GM21526 (cell line): Measurements from ENCODE around the gene PTPRN2.
"Not testable (repeated sequence)": the region's sequence is repeated elsewhere in the genome, so short reads cannot be mapped to it uniquely, and the experiment has no call there.

Experiments used
- ATAC-seq: cut with Tn5 transposase; IDR thresholded peaks from one replicate; pipeline ENCODE4 v1.9.1; 2021; ENCODE audit warnings: moderate library complexity; ENCODE audit not compliant: unreplicated experiment, low FRiP score

The PTPRN2 gene

DNA sequence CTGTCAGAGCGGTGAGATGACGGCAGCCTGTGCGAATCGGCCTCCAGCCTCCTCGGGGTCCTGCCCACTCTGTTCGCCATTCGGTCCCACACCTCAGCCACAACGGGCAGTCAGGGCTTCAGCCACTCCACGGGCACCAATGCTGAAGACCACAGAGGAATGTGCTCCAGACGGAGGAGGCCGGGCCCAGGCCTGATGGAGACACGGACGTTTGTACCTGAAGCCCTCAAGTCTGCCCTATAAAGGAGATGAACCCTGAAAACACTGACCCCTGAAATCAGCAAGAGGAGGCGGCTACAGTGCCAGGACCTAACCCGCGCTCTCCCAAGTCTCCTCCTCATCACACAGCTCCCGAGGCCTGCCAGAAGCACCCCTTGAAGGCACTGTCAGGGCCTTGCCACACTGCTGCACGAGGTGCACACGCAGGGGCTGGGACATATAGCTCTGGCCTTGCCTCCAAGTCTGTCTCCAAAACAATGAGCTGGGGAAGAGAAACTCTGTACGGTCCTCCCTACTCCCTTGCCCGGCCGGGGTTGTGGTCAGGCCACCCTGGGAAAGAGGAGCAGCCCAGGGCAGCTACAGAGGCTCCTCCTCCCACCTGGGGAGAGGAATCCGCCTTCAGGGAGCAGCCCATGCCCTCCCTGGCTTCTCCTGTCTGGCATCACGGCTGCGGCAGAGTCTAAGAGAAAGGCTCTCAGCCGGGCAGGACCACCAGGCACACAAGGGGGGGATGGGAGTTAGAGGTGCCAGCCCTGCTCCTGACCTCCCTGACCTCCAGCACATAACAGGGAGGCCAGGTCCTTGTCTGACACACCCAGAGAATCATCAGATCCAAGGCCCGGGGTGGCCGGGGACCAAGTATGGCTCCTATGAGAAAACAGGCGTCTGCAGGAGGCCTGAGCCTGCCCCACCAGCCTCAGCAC lies 310.1 kb downstream of the PTPRN2 start:
- no peak for ATAC-seq

DNA sequence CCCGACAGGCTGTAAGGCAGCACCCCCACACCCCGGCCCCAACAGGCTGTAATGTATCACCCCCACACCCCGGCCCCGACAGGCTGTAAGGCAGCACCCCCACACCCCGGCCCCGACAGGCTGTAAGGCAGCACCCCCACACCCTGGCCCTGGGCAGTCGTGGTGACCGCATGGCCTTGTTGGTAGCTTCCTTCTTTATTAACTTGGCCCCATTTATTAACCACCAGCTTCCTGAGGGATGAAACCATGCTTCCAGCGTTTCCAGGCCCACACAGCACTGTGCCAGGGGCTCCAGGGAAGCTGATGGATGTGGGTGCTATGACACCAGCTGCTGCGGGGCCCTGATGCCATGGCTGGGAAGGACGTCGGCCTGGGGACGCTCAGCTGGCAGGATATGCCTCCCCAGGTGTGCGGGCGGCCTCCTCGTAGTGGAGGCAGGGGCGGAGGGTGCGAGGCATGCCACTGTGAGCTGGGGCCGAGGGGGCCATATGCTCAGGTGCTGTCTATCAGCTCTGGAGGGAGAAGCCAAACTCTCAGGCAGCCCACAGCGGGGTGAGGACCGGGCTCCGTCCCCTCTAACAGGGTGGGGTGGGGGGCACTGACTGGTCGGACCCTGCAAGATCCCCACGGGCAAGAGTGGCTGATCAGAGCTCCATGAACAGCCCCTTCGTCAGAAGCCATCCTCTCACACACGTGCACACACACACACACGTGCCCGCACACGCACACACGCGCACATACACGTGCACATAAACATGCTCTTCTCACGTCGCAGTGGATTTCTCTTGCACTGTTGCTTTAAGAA lies 311.0 kb downstream of the PTPRN2 start:
- ATAC-seq, result no peak

- ATAC-seq, result no peak
Measured at GRCh38 chr7:158275711-158276413, 311.8 kb downstream of the PTPRN2 start.

DNA sequence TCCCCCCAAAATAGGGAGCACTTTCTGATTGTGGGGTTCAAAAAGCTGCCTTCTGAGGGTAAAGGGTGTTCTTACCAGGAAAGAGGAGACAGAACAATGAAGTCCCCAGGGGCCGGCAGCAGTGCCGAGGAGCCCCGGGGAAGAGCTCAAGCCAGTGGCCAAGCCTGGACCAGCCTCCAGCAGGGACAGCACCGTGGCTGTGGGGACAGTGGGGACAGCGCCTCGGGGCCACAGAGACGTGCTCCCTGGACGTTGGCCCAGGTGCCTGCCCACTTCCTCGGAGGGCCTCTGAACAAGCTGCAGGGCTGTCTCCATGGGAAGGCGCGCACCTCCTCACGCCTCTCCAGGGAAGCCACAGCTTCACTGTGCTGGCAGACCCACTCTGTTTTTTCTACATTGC lies 312.6 kb downstream of the PTPRN2 start:
- ATAC-seq, result no peak

DNA sequence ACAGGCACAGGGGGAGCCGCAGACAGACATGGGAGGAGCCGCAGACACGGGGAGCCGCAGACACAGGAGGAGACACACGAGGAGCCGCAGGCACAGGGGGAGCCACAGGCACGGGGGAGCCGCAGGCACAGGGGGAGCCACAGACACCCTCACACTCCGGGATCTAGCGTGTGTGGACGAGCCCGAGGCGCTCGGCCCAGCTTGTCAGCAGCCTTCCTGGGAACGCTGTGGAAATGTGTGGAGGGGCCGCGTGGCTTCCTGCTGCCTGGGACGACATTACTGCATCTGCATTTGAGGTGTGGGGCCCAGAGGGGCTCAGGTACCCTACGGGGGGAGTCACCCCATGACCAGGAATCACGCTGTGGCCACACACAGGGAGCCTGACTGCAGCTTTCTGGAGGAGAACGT lies 313.2 kb downstream of the PTPRN2 start:
- ATAC-seq, result no peak

DNA sequence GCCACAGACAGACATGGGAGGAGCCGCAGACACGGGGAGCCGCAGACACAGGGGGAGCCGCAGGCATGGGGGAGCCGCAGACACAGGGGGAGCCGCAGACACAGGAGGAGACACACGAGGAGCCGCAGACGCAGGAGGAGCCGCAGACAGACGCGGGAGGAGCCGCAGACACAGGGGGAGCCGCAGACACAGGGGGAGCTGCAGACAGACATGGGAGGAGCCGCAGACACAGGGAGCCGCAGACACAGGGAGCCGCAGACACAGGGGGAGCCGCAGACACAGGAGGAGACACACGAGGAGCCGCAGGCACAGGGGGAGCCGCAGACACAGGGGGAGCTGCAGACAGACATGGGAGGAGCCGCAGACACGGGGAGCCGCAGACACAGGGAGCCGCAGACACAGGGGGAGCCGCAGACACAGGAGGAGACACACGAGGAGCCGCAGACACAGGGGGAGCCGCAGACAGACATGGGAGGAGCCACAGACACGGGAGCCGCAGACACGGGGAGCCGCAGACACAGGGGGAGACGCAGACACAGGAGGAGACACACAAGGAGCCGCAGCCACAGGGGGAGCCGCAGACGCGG lies 313.8 kb downstream of the PTPRN2 start:
- not testable (repeated sequence) for ATAC-seq

DNA sequence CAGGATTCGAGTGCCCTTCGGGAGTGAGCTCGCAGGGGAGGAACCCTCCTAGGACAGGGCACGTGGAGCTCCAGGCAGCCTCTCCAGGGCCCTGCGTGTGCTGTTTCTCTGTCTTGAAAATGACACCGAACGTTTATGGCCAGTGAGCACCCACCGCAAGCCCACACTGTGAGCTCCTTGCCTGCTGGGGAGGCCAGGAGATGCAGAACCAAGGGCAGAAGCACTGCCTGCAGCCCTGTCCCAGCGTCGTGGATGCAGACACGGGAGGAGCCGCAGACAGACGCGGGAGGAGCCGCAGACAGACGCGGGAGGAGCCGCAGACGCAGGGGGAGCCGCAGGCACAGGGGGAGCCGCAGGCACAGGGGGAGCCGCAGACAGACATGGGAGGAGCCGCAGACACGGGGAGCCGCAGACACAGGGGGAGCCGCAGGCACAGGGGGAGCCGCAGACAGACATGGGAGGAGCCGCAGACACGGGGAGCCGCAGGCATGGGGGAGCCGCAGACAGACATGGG lies 314.4 kb downstream of the PTPRN2 start:
- no peak for ATAC-seq

- no peak for ATAC-seq
Measured at GRCh38 chr7:158272509-158273137, 315.0 kb downstream of the PTPRN2 start.

- ATAC-seq, result no peak
Measured at GRCh38 chr7:158272091-158272490, 315.5 kb downstream of the PTPRN2 start.

DNA sequence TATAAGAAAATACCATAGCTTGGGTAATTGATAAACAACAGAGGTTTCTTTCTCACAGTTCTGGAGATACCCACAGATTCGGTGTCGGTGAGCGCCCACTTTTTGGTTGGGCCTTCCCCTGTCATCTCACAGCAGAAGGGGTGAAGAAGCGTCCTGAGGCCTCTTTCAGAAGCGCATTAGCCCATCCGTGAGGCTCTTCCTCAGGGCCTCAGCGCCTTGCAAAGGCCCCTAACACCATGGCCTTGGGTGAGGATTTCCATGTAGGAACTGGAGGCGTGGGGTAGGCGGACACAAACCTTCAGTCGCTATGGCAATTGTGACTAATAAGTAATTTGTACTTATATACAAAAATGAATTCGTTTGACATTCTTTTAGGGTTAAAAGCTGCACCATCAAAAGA lies 316.0 kb downstream of the PTPRN2 start:
- no peak for ATAC-seq

DNA sequence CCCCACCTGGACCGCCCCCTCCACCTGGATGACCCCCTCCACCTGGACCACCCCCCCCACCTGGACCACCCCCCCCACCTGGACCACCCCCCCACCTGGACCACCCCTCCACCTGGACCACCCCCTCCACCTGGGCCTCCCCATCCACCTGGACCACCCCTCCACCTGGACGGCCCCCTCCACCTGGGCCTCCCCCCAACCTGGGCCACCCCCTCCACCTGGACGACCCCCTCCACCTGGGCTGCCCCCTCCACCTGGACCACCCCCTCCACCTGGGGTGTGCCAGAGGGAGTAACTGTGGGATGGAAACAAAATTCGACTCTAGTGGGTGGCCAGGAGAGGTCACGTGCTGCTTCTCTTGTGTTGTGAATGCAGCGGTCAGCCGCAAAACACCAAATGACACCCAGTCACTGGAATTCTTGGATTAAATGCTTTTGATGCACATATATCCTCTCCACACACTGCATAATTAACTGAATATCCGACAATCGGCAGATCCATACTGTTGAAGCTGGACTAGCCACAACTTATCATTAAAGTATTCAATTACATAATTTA lies 316.7 kb downstream of the PTPRN2 start:
- ATAC-seq, result no peak

GRCh38 chr7:158270106-158270775 lies 317.4 kb downstream of the PTPRN2 start:
- no peak for ATAC-seq

DNA sequence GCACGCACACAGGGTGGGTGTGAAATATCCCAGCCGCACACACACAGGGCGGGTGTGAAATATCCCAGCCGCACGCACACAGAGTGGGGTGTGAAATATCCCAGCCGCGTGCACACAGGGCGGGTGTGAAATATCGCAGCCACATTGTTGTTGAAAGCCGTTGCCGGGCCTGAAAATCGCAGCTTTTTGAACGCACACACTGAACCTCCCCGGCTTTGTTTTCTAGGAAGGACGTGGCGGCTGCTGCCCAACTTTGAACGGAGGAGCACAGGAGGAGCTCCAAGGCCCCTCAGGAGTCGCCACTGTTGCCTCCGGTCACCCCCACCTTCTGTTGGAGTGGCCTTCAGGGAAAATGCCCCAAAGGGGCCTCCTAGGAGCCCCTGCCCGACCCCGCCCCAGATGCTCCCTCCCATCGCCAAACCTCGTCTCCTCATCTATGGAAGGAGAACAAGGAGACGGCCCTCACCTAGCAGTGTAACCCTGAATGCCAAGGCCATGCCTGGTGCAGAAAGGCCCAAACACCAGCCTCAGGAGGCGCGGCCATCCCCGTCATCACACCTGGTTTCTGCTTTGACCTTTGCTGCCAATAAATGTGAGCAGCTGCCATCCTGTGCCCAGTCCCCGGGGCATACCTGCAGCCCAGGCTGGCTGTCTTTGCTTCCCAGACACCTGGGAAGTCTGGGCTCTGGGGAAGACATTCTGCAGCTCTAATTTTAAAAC lies 318.6 kb downstream of the PTPRN2 start:
- no peak for ATAC-seq

DNA sequence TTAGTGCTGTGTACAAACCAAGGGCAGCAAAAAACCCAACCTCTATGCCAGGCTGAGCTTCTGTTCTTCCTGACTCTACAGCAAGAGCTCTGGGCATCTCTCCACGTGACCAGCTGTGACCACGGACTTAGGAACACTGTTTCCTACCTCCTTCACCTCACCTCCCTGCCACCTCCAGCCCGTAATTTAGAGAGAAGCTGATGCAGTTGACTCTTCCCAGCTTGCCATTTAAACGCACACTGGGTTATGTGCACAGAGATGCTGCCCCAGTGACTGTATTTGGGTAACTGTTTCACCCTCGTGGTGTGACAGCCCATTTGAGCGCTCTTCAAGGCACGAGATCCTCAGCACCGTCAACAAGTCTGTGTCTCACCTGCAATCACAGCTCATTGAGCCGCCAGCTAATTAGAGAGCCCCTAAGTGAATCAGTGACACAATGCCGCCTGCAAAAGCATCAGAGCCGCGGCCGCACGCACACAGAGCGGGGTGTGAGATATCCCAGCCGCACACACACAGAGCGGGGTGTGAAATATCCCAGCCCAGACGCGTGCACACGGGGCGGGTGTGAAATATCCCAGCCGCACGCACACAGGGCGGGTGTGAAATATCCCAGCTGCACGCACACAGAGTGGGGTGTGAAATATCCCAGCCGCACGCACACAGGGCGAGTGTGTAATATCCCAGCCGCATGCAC lies 319.7 kb downstream of the PTPRN2 start:
- ATAC-seq, result no peak

DNA sequence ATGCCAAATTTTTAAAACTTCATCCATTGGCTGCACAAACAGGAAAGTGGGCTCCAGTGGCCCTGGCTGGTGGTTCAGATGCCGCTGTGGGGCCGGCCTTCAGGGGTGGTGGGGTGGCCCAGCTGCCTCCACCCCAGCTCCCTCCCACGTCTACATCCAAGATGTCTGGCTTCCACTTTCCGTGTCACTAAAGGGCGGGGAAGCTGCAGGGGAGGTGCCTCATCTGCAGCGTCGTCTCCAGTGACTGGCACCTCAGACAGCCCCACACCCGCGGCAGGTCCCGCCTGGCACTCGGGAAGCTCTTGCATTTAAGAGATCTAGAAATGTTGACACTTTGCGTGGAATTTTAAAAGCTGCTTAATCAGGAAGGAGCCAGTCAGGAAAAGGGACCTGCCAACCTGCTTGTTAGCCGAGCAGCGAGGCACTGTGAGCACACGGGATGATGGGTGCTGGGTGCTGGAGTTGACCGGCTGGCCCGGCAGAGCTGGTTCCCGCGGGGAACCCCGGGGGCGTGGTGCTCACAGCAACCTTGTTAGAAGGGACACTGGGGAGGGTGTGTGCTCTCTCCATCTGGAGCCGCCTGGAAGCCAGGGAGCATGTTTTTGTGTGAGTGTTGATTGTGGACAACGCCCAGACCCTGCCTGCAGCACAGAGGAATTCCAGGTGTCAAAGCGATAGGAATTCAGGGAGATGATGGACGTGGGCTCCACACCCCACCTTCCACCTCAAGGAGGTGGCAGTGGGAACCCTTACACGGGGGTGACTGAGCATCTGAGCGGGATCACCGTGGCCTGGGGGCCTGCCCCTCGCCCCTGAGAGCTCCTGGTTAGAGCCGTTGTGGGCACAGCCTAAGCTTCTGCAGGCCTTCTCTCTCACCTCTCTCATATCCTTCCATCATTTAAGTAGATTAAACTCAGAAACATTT lies 320.5 kb downstream of the PTPRN2 start:
- no peak for ATAC-seq

DNA sequence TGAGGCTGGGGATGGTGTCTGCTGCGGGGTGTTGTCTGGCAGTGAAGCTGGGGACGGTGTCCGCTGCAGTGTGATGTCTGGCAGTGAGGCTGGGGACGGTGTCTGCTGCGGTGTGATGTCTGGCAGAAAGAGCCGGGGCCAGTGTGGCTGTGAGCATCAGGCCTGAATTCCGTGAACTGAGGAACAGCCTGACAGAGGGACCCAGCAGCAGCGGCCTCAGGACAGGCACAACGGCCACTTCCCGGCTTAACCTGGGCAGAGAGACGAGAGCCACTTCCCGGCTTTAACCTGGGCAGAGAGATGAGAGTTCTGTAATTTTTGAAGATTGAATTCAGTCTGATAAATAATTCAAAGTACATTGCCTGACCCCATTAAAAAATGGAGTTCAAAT lies 321.2 kb downstream of the PTPRN2 start:
- no peak for ATAC-seq

GRCh38 chr7:158265743-158266080 lies 321.9 kb downstream of the PTPRN2 start:
- ATAC-seq, result no peak
